HepG2 (cell line): Measurements from ENCODE around the gene NBPF1. TPM values are rescaled to one million over a fixed set of nuclear protein-coding genes. Genes with fewer than 3 reads are reported as not detected.

Experiments used
- ATM ChIP-seq: fragments of 450-650 bp; IDR thresholded peaks from 2 replicates; pipeline ENCODE4 v1.7.1; 2017; ENCODE audit warnings: mild to moderate bottlenecking, borderline replicate concordance
- CCDC6 ChIP-seq: sonication (generic); formaldehyde crosslinking; IDR thresholded peaks from 2 replicates; pipeline ENCODE4 v1.8.1; 2022; ENCODE audit warnings: mild to moderate bottlenecking, missing genetic modification reagents, moderate library complexity
- ELF4 ChIP-seq: sonication (generic); formaldehyde crosslinking; IDR thresholded peaks from 2 replicates; pipeline ENCODE4 v1.5.0; 2020; ENCODE audit warnings: missing genetic modification reagents, mild to moderate bottlenecking, moderate library complexity, borderline replicate concordance
- HNRNPUL1 ChIP-seq: fragments of 200-400 bp; formaldehyde crosslinking; IDR thresholded peaks from 2 replicates; pipeline ENCODE4 v1.6.1; 2017; ENCODE audit warnings: low read depth, mild to moderate bottlenecking, low read length, moderate library complexity
- MEIS1 ChIP-seq: sonication (generic); formaldehyde crosslinking; IDR thresholded peaks from 2 replicates; pipeline ENCODE4 v1.9.0; 2021; ENCODE audit warnings: mild to moderate bottlenecking, missing genetic modification reagents, moderate library complexity, borderline replicate concordance
- MIXL1 ChIP-seq: IDR thresholded peaks from 2 replicates; pipeline ENCODE4 v1.6.1; 2016
- PAF1 ChIP-seq: IDR thresholded peaks from 2 replicates; pipeline ENCODE4 v1.6.1; 2016; ENCODE audit warnings: missing genetic modification reagents, missing compliant biosample characterization
- TSC22D2 ChIP-seq: sonication (generic); formaldehyde crosslinking; IDR thresholded peaks from 2 replicates; pipeline ENCODE4 v1.5.1; 2020; ENCODE audit warnings: missing genetic modification reagents, mild to moderate bottlenecking, borderline replicate concordance
- ZNF792 ChIP-seq: IDR thresholded peaks from 2 replicates; pipeline ENCODE4 v1.6.1; 2016
- ZNF83 ChIP-seq: sonication (generic); formaldehyde crosslinking; IDR thresholded peaks from 2 replicates; pipeline ENCODE4 v1.4.0; 2020; ENCODE audit warnings: missing genetic modification reagents, mild to moderate bottlenecking, borderline replicate concordance
- polyA plus RNA-seq, 8 experiments: library from polyadenylated mRNA; depleted of rRNA in 3 of 8; stranded (reverse) in 7 of 8; unstranded in 1 of 8; fragments of >200 nt; fragmentation: Illumina TruSeq in 4 of 8; extraction: Trizol in 4 of 8; gene quantifications; 2 replicates each; pipeline versions ENCODE4 v1.2.1 to v1.2.3, GENCODE V29; 2011 to 2016; ENCODE audit warnings: low read depth in 4 of 8, missing spikeins in 1 of 8, mixed read lengths in 1 of 8; ENCODE audit not compliant: insufficient read depth in 1 of 8
- total RNA-seq, 5 experiments: library from RNA; depleted of rRNA; stranded (reverse); fragments of >200 nt; fragmentation: Illumina TruSeq; extraction: Trizol; gene quantifications; 2 replicates each; pipeline ENCODE4 v1.2.3, GENCODE V29; 2016; ENCODE audit warnings: low read depth in 1 of 5
- TF ChIP-seq, protein P1 (sequence below): sonication (generic); formaldehyde crosslinking; IDR thresholded peaks from 2 replicates; pipeline ENCODE4 v1.4.0; 2020; ENCODE audit warnings: missing genetic modification reagents, borderline replicate concordance
- TF ChIP-seq, protein P2 (sequence below): sonication (generic); formaldehyde crosslinking; IDR thresholded peaks from 2 replicates; pipeline ENCODE4 v1.4.0; 2020; ENCODE audit warnings: missing genetic modification reagents
- TF ChIP-seq, protein P3 (sequence below): sonication (generic); formaldehyde crosslinking; conservative IDR thresholded peaks from 2 replicates; pipeline ENCODE4 v1.4.0; 2020; ENCODE audit warnings: mild to moderate bottlenecking, missing genetic modification reagents, moderate library complexity
- TF ChIP-seq, protein P4 (sequence below): sonication (generic); formaldehyde crosslinking; IDR thresholded peaks from 2 replicates; pipeline ENCODE4 v1.4.0; 2020; ENCODE audit warnings: missing genetic modification reagents, mild to moderate bottlenecking, borderline replicate concordance

Gene NBPF1
- total and polyA plus RNA-seq, 2 of the 13 experiments (the other 11 are each of a cell fraction or from before 2014, with no cell fraction given), result 30.3 to 35.6 TPM

DNA sequence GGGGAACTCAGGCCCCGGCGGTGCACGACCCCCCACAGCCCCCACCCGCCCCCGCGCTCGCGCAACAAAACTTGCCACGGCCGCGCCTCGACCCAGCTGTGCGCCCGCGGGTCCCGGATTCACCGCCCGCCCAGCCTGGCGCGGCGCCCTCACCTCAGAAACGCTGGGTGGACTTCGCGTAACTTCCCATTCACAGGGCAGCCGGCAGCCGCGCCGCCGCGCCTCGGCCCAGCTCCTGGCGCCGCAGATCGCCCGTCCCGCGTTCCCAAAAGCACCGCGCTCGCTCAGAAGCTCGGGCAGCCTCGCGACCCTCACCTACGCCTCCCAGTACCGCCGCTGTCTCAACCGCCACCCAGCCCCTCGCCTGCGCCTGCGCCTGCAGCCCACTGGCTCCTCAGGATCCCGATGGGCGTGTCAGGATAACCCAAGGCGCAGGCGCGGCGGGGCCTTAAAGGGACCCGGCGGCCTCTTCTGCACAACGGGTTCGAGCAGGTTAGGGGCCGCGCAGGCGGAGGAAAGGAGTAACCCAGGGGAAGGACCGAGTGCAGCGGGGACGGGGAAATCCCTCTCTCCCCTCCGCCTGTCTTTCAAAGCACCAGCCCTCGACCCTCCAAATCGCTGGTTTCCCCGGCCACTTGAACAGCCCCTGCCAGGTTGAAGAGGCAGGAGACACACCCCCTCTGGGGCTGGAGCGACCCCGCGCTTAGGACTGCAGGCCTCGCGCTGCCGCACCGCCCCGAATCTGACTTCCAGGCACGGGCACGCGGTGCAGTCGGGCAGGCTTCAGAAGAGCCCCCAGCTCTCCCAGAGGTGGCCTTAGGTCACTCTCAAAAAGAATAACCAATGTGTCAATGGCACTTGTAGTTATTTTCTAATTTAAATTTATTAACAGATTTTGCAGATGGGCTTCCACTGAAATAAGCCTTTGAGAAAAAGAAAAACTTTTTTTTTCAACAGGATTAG, at the start of gene NBPF1 (continued):
- TF ChIP-seq ATM, result no peak
- no peak for TF ChIP-seq HNRNPUL1
- TF ChIP-seq MIXL1, result peak; percentile 67
- TF ChIP-seq, protein P1, sequence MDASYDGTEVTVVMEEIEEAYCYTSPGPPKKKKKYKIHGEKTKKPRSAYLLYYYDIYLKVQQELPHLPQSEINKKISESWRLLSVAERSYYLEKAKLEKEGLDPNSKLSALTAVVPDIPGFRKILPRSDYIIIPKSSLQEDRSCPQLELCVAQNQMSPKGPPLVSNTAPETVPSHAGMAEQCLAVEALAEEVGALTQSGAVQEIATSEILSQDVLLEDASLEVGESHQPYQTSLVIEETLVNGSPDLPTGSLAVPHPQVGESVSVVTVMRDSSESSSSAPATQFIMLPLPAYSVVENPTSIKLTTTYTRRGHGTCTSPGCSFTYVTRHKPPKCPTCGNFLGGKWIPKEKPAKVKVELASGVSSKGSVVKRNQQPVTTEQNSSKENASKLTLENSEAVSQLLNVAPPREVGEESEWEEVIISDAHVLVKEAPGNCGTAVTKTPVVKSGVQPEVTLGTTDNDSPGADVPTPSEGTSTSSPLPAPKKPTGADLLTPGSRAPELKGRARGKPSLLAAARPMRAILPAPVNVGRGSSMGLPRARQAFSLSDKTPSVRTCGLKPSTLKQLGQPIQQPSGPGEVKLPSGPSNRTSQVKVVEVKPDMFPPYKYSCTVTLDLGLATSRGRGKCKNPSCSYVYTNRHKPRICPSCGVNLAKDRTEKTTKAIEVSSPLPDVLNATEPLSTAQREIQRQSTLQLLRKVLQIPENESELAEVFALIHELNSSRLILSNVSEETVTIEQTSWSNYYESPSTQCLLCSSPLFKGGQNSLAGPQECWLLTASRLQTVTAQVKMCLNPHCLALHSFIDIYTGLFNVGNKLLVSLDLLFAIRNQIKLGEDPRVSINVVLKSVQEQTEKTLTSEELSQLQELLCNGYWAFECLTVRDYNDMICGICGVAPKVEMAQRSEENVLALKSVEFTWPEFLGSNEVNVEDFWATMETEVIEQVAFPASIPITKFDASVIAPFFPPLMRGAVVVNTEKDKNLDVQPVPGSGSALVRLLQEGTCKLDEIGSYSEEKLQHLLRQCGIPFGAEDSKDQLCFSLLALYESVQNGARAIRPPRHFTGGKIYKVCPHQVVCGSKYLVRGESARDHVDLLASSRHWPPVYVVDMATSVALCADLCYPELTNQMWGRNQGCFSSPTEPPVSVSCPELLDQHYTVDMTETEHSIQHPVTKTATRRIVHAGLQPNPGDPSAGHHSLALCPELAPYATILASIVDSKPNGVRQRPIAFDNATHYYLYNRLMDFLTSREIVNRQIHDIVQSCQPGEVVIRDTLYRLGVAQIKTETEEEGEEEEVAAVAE (CRISPR knock-in tag), result peak; percentile 74; the same call in 1 of the 2 replicates
- TF ChIP-seq MEIS1 (CRISPR knock-in tag), result peak; percentile 100
- TF ChIP-seq CCDC6 (CRISPR knock-in tag), result no peak
- TF ChIP-seq PAF1, result peak; percentile 44; the same call in 1 of the 2 replicates
- TF ChIP-seq, protein P2, sequence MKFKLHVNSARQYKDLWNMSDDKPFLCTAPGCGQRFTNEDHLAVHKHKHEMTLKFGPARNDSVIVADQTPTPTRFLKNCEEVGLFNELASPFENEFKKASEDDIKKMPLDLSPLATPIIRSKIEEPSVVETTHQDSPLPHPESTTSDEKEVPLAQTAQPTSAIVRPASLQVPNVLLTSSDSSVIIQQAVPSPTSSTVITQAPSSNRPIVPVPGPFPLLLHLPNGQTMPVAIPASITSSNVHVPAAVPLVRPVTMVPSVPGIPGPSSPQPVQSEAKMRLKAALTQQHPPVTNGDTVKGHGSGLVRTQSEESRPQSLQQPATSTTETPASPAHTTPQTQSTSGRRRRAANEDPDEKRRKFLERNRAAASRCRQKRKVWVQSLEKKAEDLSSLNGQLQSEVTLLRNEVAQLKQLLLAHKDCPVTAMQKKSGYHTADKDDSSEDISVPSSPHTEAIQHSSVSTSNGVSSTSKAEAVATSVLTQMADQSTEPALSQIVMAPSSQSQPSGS (CRISPR knock-in tag), result peak; percentile 77
- TF ChIP-seq, protein P3, sequence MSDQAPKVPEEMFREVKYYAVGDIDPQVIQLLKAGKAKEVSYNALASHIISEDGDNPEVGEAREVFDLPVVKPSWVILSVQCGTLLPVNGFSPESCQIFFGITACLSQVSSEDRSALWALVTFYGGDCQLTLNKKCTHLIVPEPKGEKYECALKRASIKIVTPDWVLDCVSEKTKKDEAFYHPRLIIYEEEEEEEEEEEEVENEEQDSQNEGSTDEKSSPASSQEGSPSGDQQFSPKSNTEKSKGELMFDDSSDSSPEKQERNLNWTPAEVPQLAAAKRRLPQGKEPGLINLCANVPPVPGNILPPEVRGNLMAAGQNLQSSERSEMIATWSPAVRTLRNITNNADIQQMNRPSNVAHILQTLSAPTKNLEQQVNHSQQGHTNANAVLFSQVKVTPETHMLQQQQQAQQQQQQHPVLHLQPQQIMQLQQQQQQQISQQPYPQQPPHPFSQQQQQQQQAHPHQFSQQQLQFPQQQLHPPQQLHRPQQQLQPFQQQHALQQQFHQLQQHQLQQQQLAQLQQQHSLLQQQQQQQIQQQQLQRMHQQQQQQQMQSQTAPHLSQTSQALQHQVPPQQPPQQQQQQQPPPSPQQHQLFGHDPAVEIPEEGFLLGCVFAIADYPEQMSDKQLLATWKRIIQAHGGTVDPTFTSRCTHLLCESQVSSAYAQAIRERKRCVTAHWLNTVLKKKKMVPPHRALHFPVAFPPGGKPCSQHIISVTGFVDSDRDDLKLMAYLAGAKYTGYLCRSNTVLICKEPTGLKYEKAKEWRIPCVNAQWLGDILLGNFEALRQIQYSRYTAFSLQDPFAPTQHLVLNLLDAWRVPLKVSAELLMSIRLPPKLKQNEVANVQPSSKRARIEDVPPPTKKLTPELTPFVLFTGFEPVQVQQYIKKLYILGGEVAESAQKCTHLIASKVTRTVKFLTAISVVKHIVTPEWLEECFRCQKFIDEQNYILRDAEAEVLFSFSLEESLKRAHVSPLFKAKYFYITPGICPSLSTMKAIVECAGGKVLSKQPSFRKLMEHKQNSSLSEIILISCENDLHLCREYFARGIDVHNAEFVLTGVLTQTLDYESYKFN (CRISPR knock-in tag), result peak; percentile 75
- TF ChIP-seq ELF4 (CRISPR knock-in tag), result peak; percentile 79; the same call in 1 of the 2 replicates
- peak; percentile 98 for TF ChIP-seq ZNF83 (CRISPR knock-in tag)
- TF ChIP-seq TSC22D2, result peak; percentile 99
- peak; percentile 95 for TF ChIP-seq ZNF792
- TF ChIP-seq, protein P4, sequence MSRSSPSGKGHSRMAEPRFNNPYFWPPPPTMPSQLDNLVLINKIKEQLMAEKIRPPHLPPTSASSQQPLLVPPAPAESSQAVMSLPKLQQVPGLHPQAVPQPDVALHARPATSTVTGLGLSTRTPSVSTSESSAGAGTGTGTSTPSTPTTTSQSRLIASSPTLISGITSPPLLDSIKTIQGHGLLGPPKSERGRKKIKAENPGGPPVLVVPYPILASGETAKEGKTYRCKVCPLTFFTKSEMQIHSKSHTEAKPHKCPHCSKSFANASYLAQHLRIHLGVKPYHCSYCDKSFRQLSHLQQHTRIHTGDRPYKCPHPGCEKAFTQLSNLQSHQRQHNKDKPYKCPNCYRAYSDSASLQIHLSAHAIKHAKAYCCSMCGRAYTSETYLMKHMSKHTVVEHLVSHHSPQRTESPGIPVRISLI (CRISPR knock-in tag), result peak; percentile 73
